ENCODE measurements around the gene SPIRE1. TPM values are rescaled to one million over a fixed set of nuclear protein-coding genes. Genes with fewer than 3 reads are reported as not detected.
"Not testable (repeated sequence)": the region's sequence is repeated elsewhere in the genome, so short reads cannot be mapped to it uniquely, and the experiment has no call there.

Gene SPIRE1
- total RNA-seq, 1 donor from 2014 or later: 20.3 TPM

DNA sequence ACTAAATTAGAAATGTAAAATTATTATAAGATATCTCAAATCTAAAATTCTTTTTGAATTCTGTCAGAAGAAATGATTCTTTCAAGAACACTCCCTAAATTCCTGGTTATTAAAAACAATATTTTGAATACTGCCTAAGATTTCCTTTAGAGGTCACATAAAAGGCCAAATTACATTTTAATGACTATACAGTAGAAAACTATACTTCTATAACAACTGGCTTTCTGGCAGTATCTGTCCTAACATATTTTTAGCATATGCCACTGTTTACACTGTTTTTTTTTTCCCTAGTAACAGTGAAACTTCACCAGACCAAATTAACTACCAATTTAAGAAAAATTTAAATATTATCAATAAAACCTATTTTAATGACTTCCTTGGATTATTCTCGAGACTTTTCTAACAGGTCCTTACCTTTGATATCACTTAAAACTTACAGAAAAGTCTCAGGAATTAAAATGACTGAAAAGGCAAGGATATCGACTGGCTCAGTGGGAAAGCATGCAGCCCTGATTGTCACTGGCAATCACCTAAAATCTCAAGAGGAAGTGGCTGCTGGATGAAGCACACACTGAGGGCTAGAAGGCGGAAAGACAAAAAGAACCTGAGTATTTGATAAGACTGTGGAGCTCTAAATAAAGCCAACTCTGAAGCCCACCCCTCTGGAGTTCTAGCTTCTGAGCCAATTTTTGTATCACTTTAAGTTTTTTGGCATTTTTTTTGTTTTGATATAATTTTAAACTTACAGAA is 59.6 kb downstream of the SPIRE1 start:
- no peak for DNase-seq

DNA sequence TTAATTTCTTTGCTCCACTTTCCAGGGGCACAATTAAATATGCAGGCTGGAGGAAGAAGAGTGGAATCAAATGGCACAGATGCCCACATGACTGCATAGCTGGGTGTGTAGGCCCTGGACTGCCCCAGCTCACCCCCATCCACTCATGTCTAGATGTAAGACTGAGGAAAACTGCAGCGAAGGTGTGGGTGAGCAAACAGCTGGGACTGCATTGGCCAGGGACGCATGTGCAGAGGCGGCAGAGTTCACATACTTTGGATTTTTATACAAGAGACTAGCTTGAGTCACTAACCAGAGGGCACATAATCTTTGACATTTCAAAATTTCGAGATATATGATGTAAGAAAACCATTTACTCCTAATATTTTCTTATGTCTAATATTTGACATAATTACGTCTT is 60.1 kb downstream of the SPIRE1 start:
- DNase-seq: no peak

DNA sequence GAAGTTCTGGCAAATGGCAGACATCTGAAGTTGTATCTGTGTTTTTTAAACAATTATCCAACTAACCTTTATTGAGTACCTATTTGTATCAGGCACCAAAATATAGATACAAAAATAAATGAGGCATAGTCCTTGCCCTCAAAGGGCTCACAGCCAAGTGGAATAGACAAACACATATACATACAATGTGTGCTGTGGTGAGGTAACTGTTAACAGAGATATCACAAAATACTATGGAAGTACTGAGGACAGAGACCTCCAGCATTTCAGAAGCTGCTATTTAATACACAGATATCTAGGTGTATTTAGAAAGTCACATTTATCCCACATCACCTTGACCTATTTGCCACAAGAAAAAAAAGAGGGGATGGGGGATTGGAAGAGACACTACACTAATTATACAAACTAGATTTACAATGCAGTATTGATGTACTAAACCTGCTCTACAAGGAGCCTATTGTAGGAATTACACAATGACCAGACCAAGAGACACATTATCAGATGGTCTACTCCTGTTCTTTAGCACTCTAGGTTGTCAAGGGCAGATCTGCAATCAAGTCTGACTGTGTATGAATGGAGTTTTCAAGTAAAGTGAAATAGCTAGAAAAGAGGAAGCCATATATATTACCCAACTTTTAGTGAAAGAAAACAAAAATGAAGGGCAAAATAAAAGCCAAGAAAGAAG is 62.2 kb downstream of the SPIRE1 start:
- no peak for DNase-seq

DNA sequence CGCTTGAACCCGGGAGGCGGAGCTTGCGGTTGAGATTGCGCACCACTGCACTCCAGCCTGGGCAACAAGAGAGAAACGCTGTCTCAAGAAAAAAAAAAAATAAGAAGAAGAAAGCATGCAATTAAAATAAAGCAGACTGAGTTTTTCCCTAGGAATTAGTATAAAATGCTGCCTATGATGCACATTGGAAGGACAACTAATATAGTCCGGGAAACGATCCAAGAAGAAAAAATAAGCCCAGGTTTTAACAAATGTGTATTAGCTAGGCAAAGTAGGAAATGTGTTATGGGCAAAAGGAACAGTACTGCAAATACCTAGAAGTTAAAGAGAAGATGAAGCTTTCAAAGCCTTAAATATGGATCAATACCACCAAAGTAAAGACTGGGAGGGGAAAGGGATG is 64.0 kb downstream of the SPIRE1 start:
- DNase-seq: no peak

DNA sequence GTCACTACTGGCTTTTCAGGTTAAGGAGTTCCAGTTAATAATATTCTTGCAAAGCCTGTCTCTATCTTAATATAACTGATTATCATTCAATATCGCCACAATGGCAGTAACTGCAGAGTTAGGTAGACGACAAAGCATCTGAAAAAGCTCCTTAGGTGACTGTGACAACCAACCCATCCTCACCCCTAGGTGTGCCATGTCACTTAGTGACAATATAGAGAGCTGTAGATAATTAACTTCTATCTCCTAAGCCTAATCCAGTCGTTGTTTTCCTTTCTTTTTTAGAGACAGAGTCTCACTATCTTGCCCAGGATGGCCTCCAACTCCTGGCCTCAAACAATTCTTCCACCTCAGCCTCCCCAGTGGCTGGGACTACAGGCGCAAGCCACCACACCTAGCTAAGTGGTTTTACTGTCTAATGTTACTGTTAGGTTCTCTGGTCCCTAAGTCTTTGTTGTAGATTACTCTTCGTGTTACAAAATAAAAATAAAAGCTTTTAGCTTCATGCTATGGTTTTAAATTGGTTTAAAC is 65.2 kb downstream of the SPIRE1 start:
- no peak for DNase-seq

DNA sequence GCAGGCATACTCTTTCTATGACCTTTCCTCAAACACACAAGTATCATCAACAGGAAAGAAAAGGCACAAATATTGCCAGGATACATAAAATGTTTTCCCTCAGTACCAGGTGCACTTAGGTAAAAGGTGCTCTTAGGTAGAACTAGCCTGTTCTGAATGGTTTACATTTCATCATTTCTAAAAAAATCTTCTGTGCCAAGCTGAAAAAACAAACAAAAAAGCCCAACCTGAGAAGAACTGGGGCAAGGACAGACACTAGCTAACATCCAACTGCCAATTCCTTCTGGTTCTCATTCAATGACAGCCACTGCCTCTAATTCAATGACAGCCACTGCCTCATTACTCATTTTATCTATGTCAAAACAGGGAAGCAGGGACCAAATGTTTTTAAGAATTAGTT is 68.5 kb downstream of the SPIRE1 start:
- DNase-seq: no peak

DNA sequence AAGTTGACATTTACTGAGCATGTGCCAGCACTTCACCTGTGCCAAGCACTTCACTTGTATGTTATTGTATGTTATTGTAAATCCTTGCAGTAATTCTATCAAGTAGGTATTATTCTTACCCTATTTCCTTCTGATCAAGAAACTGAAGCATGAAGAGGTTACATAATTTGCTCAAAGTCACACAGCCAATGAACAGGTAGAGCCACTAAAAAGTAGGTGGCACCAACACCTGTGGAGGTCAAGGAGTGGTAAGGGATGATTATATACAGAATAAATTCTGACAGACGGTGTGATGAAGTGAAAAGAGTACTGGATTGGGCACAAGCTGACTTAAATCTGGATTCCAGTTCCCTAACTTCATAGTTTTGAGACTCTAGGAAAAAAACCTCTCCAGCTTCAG is 71.0 kb downstream of the SPIRE1 start:
- no peak for DNase-seq

DNA sequence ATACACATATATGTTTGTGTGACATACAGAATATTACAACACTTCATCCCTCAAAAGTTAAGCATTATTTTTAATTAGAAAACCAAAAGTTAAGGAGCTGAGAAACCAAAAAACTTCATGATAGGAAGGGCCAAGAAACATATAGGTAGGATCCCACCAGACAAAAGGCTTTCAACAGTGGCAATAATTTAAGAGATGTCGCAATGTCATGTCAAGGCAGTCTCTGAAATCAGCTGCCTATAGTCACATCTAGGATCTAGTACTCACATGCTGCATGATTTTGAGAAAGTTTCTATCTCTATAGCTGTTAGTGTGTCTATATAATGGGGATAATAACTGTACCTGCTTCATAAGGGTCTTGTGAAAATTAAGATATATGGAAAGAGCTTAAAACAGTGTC is 72.7 kb downstream of the SPIRE1 start:
- no peak for DNase-seq

DNA sequence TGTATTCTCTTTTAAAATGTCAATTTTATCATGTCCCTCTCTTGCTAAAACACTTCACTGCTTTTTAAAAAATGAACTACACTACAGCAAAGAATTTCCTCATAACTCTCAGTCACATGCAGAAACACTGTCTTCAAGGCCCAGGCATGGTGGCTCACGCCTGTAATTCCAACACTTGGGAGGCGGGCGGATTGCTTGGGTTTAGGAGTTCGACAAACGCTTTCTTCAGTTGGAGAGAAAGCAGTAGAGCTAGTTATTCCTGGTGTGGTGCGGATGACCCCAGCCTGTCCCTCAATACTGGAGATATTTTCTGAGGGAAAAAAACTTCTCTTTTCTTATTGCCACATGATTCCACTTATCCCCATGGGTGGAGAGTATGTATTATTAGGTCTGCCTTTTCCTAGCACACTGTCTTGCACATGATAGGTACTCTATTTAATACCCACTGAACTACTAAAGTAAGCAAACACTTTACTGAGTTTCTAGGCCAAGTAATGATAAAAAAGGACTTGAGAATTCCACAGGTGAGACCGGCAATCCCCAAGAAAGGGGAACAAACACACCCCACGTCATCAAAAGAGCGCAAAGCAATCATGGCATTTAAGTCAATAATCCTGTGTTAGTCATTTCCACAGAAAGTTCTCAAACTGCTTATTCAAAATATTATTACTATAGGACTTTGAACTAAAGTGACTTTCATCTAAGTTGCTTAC is 77.1 kb downstream of the SPIRE1 start:
- no peak for DNase-seq

DNA sequence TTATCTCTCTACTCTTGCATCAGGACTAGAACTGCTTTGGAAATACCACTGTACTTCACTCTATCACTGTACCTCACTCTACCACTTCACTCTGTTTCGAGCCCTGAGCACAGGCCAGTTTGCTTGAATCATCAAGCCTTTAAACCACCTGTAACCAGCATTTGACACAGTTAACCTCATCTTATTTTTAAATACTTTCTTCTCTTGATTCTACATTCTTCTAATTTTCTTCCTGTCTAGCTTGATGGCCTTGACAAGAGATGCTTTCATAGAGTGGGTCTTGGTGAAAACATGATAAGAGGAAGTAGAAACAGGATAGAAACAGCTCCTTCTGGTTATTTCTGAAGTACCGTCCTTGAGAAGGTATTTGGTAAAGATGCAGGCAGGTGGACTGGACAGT is 78.1 kb downstream of the SPIRE1 start:
- DNase-seq: no peak

DNA sequence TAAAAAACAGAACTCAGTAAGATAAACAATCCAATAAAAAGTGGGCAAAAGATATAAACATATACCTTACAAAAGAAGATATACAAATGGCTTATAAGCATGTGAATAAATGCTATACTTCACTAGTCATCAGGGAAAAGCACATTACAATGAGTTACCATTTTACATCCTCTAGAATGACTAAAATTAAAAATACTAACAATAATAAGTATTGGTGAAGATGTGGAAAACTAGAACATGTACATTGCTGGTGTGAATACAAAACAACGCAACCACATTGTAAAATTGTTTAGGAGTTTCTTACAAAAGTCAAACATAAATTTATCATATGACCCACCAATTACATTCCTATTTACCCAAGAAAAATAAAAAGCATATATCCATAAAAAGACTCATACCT is 80.1 kb downstream of the SPIRE1 start:
- DNase-seq: no peak

DNA sequence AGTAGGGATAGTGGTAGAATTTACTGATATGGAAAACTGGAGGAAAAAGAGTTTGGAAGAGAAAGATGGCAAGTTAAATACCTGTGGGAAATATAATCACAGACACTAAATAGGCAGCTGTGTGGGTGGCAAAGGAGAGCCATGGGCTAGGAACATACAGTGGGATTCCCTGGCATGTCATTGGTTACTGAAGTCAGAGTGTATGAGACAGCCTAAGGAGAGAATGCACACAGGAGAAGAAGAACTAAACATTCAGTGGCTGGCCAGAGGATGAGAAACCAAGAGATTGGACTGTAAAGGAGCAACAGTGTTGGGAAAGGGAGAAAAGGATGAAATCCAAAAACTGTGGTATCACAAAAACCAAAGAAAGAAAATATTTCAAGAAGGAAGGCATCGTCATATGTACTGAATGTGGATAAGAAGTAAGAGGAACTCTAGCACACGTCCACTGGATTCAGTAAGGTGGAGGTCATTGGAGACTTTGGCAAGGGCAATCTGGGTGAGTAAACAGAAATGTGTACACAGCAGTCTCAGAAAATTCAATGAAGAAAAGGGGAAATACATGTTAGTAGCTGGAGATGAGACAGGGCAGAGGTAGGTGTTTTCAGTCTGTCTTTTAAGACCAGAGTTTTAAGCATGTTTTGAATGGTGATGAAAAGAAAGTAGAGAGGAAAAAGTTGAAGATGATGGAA is 83.3 kb downstream of the SPIRE1 start:
- DNase-seq: no peak

DNA sequence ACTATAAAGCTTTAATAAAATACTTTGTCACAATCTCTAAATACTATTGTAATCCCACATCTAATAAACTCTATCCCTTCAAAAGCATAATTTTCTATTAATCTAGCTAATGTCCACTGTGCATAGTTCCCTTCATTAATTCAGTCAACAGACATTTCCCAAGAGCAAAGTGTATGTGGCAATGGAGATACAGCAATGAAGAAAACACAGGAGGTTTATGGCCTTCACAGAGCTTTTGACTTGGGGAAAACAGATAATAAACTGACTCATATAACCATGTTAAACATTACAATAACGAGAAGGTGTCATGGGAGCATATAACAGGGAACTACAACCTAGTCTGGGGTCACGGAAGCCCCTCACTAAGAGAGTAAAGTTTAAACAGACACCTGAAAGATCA is 86.3 kb downstream of the SPIRE1 start:
- DNase-seq: no peak

DNA sequence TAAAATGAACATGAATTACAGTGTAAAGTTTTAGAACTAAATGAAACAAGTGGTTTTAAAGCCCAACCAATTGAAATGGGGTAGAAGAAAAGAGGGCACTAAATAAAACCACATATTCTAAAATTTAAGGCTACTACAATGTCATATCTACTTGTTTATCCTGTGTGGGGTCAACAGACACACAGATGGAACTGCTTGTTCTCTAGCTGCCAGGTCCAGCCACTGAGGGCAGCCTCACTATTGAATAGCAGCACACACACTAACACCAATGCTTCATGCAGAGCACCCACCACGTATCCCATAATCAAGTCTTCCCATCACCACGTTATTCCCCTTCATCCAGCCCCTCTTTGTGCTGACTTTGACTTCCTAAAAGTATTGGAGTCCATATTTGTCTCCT is 88.1 kb downstream of the SPIRE1 start:
- no peak for DNase-seq

DNA sequence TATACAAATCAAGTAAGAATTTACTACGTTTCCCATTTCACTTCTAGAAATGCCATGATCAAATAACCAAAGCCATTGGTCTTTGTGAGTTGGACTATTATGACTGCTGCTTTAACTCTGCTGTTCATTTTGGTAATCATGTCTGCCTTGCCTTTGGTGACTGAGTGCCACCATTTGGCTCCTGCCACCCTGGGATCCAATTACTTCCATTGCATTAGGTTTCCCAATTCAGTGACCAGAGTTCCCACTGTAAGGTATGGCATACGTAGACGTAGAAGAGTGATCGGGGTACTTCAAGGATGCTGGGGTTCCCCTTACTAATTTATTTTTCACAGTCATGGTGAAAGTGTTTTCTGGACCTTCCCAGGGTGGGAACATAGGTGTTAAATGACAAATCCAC is 90.1 kb downstream of the SPIRE1 start:
- no peak for DNase-seq

DNA sequence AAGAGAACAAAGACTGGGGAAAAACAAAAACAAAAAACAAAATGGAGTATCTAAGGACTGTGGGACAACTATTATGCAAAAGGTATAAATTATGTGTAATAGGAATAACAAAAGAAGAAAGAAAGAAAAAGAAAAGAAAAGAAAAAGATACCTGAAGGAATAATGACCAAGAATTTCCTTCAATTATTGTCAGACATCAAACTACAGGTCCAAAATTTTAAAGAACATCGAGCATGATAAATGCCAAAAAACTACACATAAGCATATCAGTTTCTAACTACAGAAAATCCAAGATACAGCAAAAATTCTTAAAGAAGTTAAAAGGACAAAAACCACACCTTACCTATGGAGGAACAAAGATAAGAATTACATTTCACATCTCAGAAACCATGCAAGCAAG is 93.0 kb downstream of the SPIRE1 start:
- DNase-seq: no peak

DNA sequence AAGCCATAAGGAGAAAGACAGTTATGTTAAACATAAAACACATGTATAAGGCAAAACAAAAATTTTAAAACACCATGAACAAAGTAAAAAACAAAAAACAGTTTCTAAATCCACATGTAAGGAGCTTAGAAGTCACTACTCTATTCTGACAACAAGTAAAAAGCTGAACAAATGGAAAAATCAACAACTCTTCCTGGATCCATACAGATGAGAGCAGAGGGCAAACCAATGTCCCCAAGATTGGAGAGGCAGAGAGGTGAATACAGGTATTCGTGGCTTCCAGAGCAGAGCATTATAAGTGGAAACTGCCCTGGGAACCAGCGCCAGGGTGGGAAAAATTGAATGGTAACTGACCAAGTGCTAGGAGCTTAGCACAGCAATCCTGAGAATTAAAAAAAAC is 93.5 kb downstream of the SPIRE1 start:
- no peak for DNase-seq

DNA sequence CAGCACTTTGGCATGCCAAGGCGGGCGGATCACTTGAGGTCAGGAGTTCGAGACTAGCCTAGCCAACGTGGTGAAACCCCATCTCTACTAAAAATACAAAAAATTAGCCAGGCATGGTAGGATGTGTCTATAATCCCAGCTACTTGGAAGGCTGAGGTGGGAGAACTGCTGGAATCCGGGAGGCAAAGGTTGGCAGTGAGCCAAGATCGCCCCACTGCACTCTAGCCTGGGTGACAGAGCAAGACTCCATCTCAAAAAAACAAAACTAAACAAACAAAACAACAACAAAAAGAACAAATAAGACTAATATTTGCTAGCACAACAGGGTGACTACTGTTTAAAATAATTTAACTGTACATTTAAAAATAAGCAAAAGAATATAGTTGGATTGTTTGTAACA is 97.3 kb downstream of the SPIRE1 start:
- DNase-seq: not testable (repeated sequence)

DNA sequence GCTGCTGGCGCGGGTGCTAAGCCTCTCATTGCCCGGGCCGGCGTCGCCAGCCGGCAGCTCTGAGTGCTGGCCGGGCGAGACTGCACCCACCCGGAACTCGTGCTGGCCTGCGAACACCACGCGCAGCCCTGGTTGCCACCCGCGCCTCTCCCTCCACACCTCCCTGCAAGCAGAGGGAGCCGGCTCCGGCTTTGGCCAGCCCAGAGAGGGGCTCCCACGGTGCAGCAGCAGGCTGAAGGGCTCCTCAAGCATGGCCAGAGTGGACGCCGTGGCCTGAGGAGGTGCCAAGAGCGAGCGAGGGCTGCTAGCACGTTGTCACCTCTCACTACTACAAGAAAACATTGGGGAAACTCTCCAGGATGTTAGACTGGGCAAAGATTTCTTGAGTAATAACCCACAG is 98.6 kb downstream of the SPIRE1 start:
- DNase-seq: no peak

DNA sequence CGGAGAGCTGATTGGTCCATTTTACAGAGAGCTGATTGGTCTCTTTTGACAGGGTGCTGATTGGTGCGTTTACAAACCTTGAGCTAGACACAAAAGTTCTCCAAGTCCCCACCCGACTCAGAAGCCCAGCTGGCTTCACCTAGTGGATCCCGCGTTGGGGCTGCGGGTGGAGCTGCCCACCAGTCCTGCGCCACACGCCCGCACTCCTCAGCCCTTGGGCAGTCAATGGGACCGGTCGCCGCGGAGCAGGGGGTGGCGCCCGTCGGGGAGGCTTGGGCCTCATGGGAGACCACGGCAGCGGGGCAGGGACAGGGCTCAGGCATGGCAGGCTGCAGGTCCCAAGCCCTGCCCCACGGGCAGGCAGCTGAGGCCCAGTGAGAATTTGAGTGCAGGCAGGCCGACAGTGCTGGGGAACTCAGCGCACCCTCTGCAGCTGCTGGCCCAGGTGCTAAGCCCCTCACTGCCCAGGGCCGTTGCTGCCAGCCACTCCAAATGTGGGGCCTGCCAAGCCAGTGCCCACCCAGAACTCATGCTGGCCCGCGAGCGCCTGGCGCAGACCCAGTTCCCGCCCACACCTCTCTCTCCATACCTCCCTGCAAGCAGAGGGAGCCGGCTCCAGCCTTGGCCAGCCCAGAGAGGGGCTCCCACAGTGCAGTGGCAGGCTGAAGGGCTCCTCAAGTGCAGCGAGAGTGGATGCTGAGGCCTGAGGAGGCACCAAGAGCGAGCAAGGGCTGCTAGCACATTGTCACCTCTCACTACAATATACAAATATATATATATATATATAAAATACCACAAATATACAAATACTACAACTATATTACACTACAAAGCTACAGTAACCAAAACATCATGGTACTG is 100.7 kb downstream of the SPIRE1 start:
- no peak for DNase-seq

DNA sequence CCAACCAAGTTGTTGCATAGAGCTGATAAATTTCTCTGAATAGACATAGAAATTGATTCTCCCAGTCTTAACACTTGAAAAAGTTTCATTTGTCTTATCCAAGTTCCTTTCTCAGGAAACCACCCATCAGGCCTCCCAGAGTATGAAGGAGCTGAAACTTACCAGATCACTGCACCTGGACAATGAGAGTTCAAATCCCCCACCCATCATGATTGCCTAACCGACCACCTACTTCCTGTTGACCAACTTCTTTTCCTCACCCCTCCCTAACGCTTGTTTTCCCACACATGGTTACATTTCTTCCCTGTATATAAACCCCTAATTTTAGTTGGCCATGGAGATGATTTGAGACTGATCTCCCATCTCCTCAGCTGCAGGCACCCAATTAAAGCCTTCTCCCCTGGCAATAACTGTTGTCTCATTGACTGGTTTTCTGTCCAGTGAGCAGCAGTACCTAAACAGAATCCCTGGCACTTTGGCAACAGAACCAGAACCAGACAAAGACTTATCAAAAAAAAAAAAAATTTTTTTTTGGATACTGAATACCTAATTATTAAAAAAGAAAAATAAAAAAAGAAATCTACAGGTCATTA is 103.0 kb downstream of the SPIRE1 start:
- DNase-seq: no peak
